ENCODE measurements around the gene CRYZL1. TPM values are rescaled to one million over a fixed set of nuclear protein-coding genes. Genes with fewer than 3 reads are reported as not detected.

CRYZL1 gene
- total RNA-seq, 1 donor from 2014 or later = 24.9 TPM

GRCh38 chr21:33685613-33686197, 44.2 kb upstream of the CRYZL1 start:
- Histone ChIP-seq H3K36me3 (no peaks in the 10 kb centered on the region), H3K27ac (replicated peaks) (peak overlapping the region; percentile 45), H3K9me3 (replicated peaks) (no peaks in the 10 kb centered on the region), H3K4me1 (peaks cover 72% of the 10 kb centered on the region), H3K4me3 (no peak overlapping the region), H3K27me3 (ENCODE audit: low read depth) (no peaks in the 10 kb centered on the region)
- intact Hi-C loops (cut with micrococcal nuclease) = no loop called here
- TF ChIP-seq, protein P1, sequence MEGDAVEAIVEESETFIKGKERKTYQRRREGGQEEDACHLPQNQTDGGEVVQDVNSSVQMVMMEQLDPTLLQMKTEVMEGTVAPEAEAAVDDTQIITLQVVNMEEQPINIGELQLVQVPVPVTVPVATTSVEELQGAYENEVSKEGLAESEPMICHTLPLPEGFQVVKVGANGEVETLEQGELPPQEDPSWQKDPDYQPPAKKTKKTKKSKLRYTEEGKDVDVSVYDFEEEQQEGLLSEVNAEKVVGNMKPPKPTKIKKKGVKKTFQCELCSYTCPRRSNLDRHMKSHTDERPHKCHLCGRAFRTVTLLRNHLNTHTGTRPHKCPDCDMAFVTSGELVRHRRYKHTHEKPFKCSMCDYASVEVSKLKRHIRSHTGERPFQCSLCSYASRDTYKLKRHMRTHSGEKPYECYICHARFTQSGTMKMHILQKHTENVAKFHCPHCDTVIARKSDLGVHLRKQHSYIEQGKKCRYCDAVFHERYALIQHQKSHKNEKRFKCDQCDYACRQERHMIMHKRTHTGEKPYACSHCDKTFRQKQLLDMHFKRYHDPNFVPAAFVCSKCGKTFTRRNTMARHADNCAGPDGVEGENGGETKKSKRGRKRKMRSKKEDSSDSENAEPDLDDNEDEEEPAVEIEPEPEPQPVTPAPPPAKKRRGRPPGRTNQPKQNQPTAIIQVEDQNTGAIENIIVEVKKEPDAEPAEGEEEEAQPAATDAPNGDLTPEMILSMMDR (IDR thresholded peaks at IDR 0.05; ENCODE audit: borderline replicate concordance) = no peak
- DNase-seq = no peak

GRCh38 chr21:33684923-33685560, 43.5 kb upstream of the CRYZL1 start:
- H3K4me1 ChIP-seq = peaks cover 72% of the 10 kb centered on the region
- intact Hi-C loops (cut with micrococcal nuclease) = no loop called here
- no peak for DNase-seq
- H3K36me3 ChIP-seq = no peaks in the 10 kb centered on the region
- no peak overlapping the region for H3K4me3 ChIP-seq
- TF ChIP-seq, protein P1 (IDR thresholded peaks at IDR 0.05; ENCODE audit: borderline replicate concordance) = no peak
- H3K27ac ChIP-seq (replicated peaks) = peak overlapping the region; percentile 45
- H3K9me3 ChIP-seq (replicated peaks) = no peaks in the 10 kb centered on the region
- no peaks in the 10 kb centered on the region for H3K27me3 ChIP-seq (ENCODE audit: low read depth)

DNA sequence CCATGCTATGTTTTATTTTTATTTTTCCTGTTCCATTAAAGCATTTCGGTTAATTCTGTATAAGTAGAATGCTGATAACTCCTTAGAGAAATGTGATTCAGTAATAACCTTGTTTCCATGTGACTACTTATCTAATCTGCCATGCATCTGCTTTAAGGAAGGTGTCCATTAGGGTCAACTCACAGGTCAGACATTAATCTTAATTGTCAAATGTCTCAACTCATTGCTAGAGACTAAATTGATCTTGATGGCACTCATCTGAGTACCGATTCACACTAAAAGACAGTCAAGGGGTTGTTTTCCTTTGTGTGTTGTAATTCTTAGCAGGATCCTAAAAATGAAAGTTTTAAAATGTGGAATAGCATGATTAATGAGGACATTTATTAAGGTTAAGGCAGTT, 42.5 kb upstream of the CRYZL1 start:
- Histone ChIP-seq H3K4me3 (no peak overlapping the region), H3K9me3 (replicated peaks) (no peaks in the 10 kb centered on the region), H3K27me3 (ENCODE audit: low read depth) (no peaks in the 10 kb centered on the region), H3K4me1 (peaks cover 66% of the 10 kb centered on the region), H3K36me3 (no peaks in the 10 kb centered on the region), H3K27ac (replicated peaks) (no peak overlapping the region)
- intact Hi-C loops (cut with micrococcal nuclease) = no loop called here
- no peak for DNase-seq
- TF ChIP-seq, protein P1 (IDR thresholded peaks at IDR 0.05; ENCODE audit: borderline replicate concordance) = no peak

DNA sequence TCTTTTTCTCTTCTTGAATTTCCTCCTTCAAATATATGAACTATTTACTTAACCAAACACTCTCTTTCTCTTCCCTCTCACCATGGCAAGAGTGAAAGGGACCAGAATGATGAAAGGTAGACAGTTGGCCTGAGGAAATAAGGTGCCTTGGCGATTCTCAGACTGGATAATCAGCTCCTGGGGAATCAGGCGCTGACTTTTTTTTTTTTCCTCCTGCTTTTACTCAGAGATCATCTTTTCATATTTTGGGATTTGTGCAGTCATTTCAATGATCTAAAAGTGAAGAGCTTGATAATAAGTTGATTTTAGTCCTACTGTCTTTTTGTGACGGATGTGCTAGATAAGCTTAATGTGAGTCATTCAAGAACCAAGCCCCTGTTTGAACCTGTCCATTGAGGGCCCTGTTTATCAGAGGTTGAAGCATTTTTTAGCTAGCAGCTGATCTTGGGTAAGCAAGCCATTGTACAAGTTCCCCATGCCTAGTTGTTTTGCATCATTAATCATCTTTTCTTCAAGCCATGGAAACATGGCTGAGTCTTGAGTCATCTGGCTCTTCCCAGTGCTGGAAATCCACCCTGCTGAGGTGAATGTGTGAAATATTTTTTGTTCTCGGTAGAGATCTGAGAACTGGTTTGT, 41.6 kb upstream of the CRYZL1 start:
- H3K27ac ChIP-seq (replicated peaks) = no peak overlapping the region
- no peak for DNase-seq
- H3K4me3 ChIP-seq = no peak overlapping the region
- peaks cover 66% of the 10 kb centered on the region for H3K4me1 ChIP-seq
- no peaks in the 10 kb centered on the region for H3K27me3 ChIP-seq (ENCODE audit: low read depth)
- H3K36me3 ChIP-seq = no peaks in the 10 kb centered on the region
- TF ChIP-seq, protein P1 (IDR thresholded peaks at IDR 0.05; ENCODE audit: borderline replicate concordance) = no peak
- no peaks in the 10 kb centered on the region for H3K9me3 ChIP-seq (replicated peaks)
- intact Hi-C loops (cut with micrococcal nuclease) = no loop called here

GRCh38 chr21:33680870-33681269, 39.3 kb upstream of the CRYZL1 start:
- Histone ChIP-seq H3K36me3 (no peaks in the 10 kb centered on the region), H3K9me3 (replicated peaks) (no peaks in the 10 kb centered on the region), H3K27ac (replicated peaks) (no peak overlapping the region), H3K27me3 (ENCODE audit: low read depth) (no peaks in the 10 kb centered on the region), H3K4me1 (peaks cover 43% of the 10 kb centered on the region), H3K4me3 (no peak overlapping the region)
- intact Hi-C loops (cut with micrococcal nuclease) = no loop called here
- no peak for DNase-seq
- TF ChIP-seq, protein P1 (IDR thresholded peaks at IDR 0.05; ENCODE audit: borderline replicate concordance) = no peak
